ENCODE results near the gene ZCCHC14.

ZCCHC14 gene

DNA sequence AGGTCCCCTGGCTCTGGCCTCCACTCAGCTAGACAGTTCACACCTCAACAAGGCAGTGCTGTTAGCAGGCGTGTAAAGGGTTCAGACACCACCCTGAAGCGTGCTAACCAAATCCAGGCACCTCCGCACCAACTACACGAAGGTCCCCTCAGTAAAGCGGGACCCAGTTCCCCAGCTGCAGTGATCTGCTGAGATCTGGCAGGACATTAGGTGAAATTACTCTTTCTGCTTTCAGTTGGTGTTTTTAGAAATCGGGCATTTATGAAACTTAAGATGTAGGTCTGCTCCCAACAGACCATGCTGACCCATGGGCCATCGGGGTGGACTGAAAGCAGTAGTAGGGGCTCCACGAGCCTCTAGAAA is 136.4 kb downstream of the ZCCHC14 start:
- DNase-seq = no peak

All from cortex of kidney (tissue), 1 donor.